Transverse colon (tissue), 4 donors: ENCODE results near the gene CASK. TPM values are rescaled to one million over a fixed set of nuclear protein-coding genes. Genes with fewer than 3 reads are reported as not detected.

ENCODE experiments used
- DNase-seq: peaks from one replicate; pipeline ENCODE4 v3.0.0-alpha.2; 2019
- H3K27ac ChIP-seq, 4 donors: fragments of 200-600 bp; sonication (generic); 2 replicates each; pipeline ENCODE4 v1.5.1; 2016 to 2018; ENCODE audit warnings: inconsistent platforms in 4 of 4
- H3K27me3 ChIP-seq: fragments of 200-600 bp; sonication (generic); 2 replicates; pipeline ENCODE4 v1.5.1; 2017; ENCODE audit warnings: inconsistent platforms
- H3K36me3 ChIP-seq, 4 donors: fragments of 200-600 bp; sonication (generic); 2 replicates each; pipeline ENCODE4 v1.5.1; 2017 to 2019; ENCODE audit warnings: inconsistent platforms in 4 of 4
- H3K4me1 ChIP-seq, 4 donors: fragments of 200-600 bp; sonication (generic); 2 replicates each; pipeline ENCODE4 v1.5.1; 2017 to 2020; ENCODE audit warnings: inconsistent platforms in 4 of 4
- H3K4me3 ChIP-seq, 4 donors: fragments of 200-600 bp; sonication (generic); 1 replicate in 1 of 4; 2 replicates in 3 of 4; pipeline versions ENCODE4 v1.5.1 to v1.6.1; 2017 to 2019; ENCODE audit warnings: inconsistent platforms in 4 of 4
- H3K9me3 ChIP-seq, 2 donors: fragments of 200-600 bp; sonication (generic); 2 replicates each; pipeline ENCODE4 v1.5.1; 2017 to 2019; ENCODE audit warnings: inconsistent platforms in 2 of 2
- EP300 ChIP-seq: sonication (generic); formaldehyde crosslinking; IDR thresholded peaks from one replicate; pipeline ENCODE4 v1.6.1; 2017; ENCODE audit warnings: antibody characterized with exemption, low read depth
- POLR2A ChIP-seq: fragments of 450-650 bp; IDR thresholded peaks from one replicate; pipeline ENCODE4 v1.6.1; 2016; ENCODE audit warnings: antibody characterized with exemption, mild to moderate bottlenecking, moderate library complexity
- POLR2AphosphoS5 ChIP-seq, 3 donors: sonication (generic); formaldehyde crosslinking; IDR thresholded peaks; one replicate each; pipeline ENCODE4 v1.6.1; 2016; ENCODE audit warnings: antibody characterized with exemption in 3 of 3
- WGBS, 2 donors: methylation state at CpG; one replicate each; pipeline ENCODE4 v1.1.5; 2018; ENCODE audit warnings: low coverage in 1 of 2; 5-methylcytosine and 5-hydroxymethylcytosine counted together
- in situ Hi-C, 4 donors: fragments of 200-750 bp; cut with MboI; loops; one replicate each; pipeline versions ENCODE4 v1.15.0 to v1.15.1; 2017; ENCODE audit warnings: low sequenced_read_pairs in 3 of 4, low pct_ligation_motif_present in 1 of 4, low pct_unique_long_range_greater_than_20kb in 1 of 4
- intact Hi-C: fragments of 100-400 bp; cut with DNase I; formaldehyde crosslinking; loops from one replicate; pipeline ENCODE4 v1.15.1; 2023; ENCODE audit warnings: low total_unique reads
- total RNA-seq, 4 donors: library from RNA; depleted of rRNA; stranded (reverse); fragments of >200 nt; gene quantifications; one replicate each; pipeline ENCODE4 v1.1.0, GENCODE V29; 2016
- TF ChIP-seq, protein P1 (sequence below), 5 experiments: fragments of 200-600 bp in 3 of 5; fragments of 450-650 bp in 2 of 5; sonication (generic) in 3 of 5; IDR thresholded peaks; 1 replicate in 2 of 5; 2 replicates in 3 of 5; pipeline ENCODE4 v1.5.1; 2016 to 2017; ENCODE audit warnings: antibody characterized with exemption in 5 of 5, inconsistent platforms in 3 of 5, mild to moderate bottlenecking in 2 of 5, moderate library complexity in 1 of 5

CASK gene
- total RNA-seq, 4 donors from 2014 or later, result 26.6 to 86.1 (median 56.3) TPM

GRCh38 chrX:41542536-41542935 lies 380.8 kb downstream of the CASK start:
- Histone ChIP-seq H3K4me1 (no peaks in the 10 kb centered on the region), H3K27me3 (no peaks in the 10 kb centered on the region), H3K36me3 (no peaks in the 10 kb centered on the region), H3K27ac (no peak overlapping the region), H3K9me3 (no peaks in the 10 kb centered on the region), H3K4me3 (no peak overlapping the region)
- in situ Hi-C loops, result no loop called here
- TF ChIP-seq POLR2A, result no peak
- TF ChIP-seq, protein P1, sequence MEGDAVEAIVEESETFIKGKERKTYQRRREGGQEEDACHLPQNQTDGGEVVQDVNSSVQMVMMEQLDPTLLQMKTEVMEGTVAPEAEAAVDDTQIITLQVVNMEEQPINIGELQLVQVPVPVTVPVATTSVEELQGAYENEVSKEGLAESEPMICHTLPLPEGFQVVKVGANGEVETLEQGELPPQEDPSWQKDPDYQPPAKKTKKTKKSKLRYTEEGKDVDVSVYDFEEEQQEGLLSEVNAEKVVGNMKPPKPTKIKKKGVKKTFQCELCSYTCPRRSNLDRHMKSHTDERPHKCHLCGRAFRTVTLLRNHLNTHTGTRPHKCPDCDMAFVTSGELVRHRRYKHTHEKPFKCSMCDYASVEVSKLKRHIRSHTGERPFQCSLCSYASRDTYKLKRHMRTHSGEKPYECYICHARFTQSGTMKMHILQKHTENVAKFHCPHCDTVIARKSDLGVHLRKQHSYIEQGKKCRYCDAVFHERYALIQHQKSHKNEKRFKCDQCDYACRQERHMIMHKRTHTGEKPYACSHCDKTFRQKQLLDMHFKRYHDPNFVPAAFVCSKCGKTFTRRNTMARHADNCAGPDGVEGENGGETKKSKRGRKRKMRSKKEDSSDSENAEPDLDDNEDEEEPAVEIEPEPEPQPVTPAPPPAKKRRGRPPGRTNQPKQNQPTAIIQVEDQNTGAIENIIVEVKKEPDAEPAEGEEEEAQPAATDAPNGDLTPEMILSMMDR (IDR thresholded peaks at IDR 0.05), result no peak
- TF ChIP-seq EP300, result no peak
- no peak for TF ChIP-seq POLR2AphosphoS5 (IDR thresholded peaks at IDR 0.05)
- WGBS, 2 donors, result 64% methylated on average over 1 of the region's 1 CpG; no CpG with 5 or more reads in 1 of the 2 donors
- intact Hi-C loops, result no loop called here
- DNase-seq, result no peak

DNA sequence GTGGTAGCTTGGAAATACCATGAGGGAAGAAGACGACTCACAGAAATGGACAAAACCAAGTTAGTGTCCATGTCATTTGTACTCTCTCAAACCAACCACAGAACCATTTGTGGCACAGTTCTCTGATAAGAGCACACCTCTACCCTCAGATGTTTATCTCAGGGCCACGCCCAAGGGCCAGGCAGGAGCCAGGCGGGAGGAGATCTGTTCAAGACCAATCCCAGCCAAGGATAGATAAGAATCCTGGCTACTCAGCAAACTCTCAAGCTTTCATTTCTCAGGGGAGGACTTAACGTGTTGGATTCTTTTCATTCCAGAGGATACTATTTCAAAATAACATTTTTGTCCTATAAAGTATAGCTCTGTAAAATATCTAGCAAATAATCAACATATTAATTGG lies 381.2 kb downstream of the CASK start:
- peak; percentile 13 for DNase-seq

GRCh38 chrX:41541386-41541785 lies 382.0 kb downstream of the CASK start:
- Histone ChIP-seq H3K9me3 (no peaks in the 10 kb centered on the region), H3K27me3 (no peaks in the 10 kb centered on the region), H3K36me3 (no peaks in the 10 kb centered on the region), H3K4me3 (no peak overlapping the region), H3K27ac (no peak overlapping the region), H3K4me1 (no peaks in the 10 kb centered on the region)
- WGBS, 2 donors, result 68 to 86% methylated on average over 2 of the region's 2 CpGs
- in situ Hi-C loops, result no loop called here
- no peak for DNase-seq
- TF ChIP-seq, protein P1 (IDR thresholded peaks at IDR 0.05), result no peak
- TF ChIP-seq EP300 (no peak), POLR2A (no peak), POLR2AphosphoS5 (IDR thresholded peaks at IDR 0.05) (no peak)
- intact Hi-C loops, result no loop called here

More for the DNA sequence above, 381.2 kb downstream of the CASK start:
- TF ChIP-seq EP300 (no peak), POLR2AphosphoS5 (IDR thresholded peaks at IDR 0.05) (no peak), POLR2A (no peak)
- TF ChIP-seq, protein P1 (IDR thresholded peaks at IDR 0.05), result no peak
- no peaks in the 10 kb centered on the region for H3K9me3 ChIP-seq
- H3K27ac ChIP-seq, result no peak overlapping the region
- H3K27me3 ChIP-seq, result no peaks in the 10 kb centered on the region
- in situ Hi-C loops (no loop called here), intact Hi-C loops (no loop called here)
- no peaks in the 10 kb centered on the region for H3K4me1 ChIP-seq
- no peaks in the 10 kb centered on the region for H3K36me3 ChIP-seq
- WGBS, 2 donors, result 66% methylated on average over 4 of the region's 4 CpGs; no CpG with 5 or more reads in 1 of the 2 donors
- H3K4me3 ChIP-seq, result no peak overlapping the region

DNA sequence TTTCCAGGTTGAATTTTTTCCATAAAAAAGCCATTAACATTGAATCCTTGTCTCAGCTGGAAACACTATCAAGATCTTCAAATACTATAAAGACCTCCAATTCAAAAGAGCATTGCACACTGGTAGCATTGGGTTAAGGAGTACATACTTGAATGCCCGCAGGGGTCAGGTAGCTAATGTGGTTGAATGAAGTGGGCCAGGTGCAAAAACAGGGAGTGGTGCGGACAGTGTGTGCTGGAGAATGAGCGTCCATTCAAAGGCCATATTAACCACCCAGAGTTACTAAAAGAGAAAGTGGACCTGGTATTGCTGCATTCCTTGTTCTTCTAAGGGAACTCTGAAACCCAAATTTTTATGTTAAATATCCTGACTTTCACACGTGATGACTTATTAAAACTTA lies 384.6 kb downstream of the CASK start:
- WGBS, 2 donors, result 80 to 87% methylated on average over 1 to 4 of the region's 4 CpGs
- no peak for DNase-seq
- H3K27ac ChIP-seq, result no peak overlapping the region
- H3K4me3 ChIP-seq, result no peak overlapping the region
- in situ Hi-C loops, result no loop called here
- intact Hi-C loops, result no loop called here
- no peaks in the 10 kb centered on the region for H3K36me3 ChIP-seq
- TF ChIP-seq POLR2A (no peak), POLR2AphosphoS5 (IDR thresholded peaks at IDR 0.05) (no peak), EP300 (no peak)
- TF ChIP-seq, protein P1 (IDR thresholded peaks at IDR 0.05), result no peak
- H3K4me1 ChIP-seq, result no peaks in the 10 kb centered on the region
- no peaks in the 10 kb centered on the region for H3K27me3 ChIP-seq
- H3K9me3 ChIP-seq, result no peaks in the 10 kb centered on the region
